H4 (cell line): ENCODE data around the gene ADAMTS8. TPM values are rescaled to one million over a fixed set of nuclear protein-coding genes. Genes with fewer than 3 reads are reported as not detected.

Experiments used
- DNase-seq: peaks from one replicate; pipeline ENCODE4 v3.0.0-alpha.2; 2015; ENCODE audit warnings: low spot score
- total RNA-seq: library from RNA; depleted of rRNA; stranded (reverse); fragments of >200 nt; shearing (Covaris generic); gene quantifications from 2 replicates; pipeline ENCODE4 v1.2.3, GENCODE V29; 2014

Gene ADAMTS8
- total RNA-seq, 1 experiment from 2014 or later: 0.04 TPM

- peak; percentile 58 for DNase-seq
Measured at GRCh38 chr11:130420478-130421198, 7.8 kb downstream of the ADAMTS8 start.

GRCh38 chr11:130418756-130419155, 9.7 kb downstream of the ADAMTS8 start:
- DNase-seq: no peak

- no peak for DNase-seq
Measured at GRCh38 chr11:130418210-130418609, 10.2 kb downstream of the ADAMTS8 start.

GRCh38 chr11:130416906-130417305, 11.5 kb downstream of the ADAMTS8 start:
- no peak for DNase-seq

GRCh38 chr11:130416530-130416882, 11.9 kb downstream of the ADAMTS8 start:
- DNase-seq: no peak

GRCh38 chr11:130415731-130416529, 12.5 kb downstream of the ADAMTS8 start:
- DNase-seq: no peak

GRCh38 chr11:130414107-130415080, 14.0 kb downstream of the ADAMTS8 start:
- no peak for DNase-seq

GRCh38 chr11:130413405-130414106, 14.9 kb downstream of the ADAMTS8 start:
- DNase-seq: peak; percentile 60

- DNase-seq: no peak
Measured at GRCh38 chr11:130411223-130411622, 17.2 kb downstream of the ADAMTS8 start.

- DNase-seq: no peak
Measured at GRCh38 chr11:130409594-130410388, 18.6 kb downstream of the ADAMTS8 start.

- DNase-seq: no peak
Measured at GRCh38 chr11:130408901-130409300, 19.5 kb downstream of the ADAMTS8 start.

GRCh38 chr11:130408401-130408890, 20.0 kb downstream of the ADAMTS8 start:
- no peak for DNase-seq

GRCh38 chr11:130407978-130408377, 20.4 kb downstream of the ADAMTS8 start:
- DNase-seq: no peak

GRCh38 chr11:130405428-130405827, 23.0 kb downstream of the ADAMTS8 start:
- no peak for DNase-seq

- no peak for DNase-seq
Measured at GRCh38 chr11:130404727-130405126, 23.7 kb downstream of the ADAMTS8 start.

- no peak for DNase-seq
Measured at GRCh38 chr11:130403967-130404366, 24.4 kb downstream of the ADAMTS8 start.

- DNase-seq: peak; percentile 81
Measured at GRCh38 chr11:130403271-130403804, 25.1 kb downstream of the ADAMTS8 start.

- DNase-seq: no peak
Measured at GRCh38 chr11:130402570-130402969, 25.8 kb downstream of the ADAMTS8 start.

- no peak for DNase-seq
Measured at GRCh38 chr11:130400781-130401483, 27.5 kb downstream of the ADAMTS8 start.
